ENCODE data around the gene CFAP119. TPM values are rescaled to one million over a fixed set of nuclear protein-coding genes. Genes with fewer than 3 reads are reported as not detected.

The CFAP119 gene
- total and polyA plus RNA-seq, 10 of the 15 experiments (the other 5 are each of a cell fraction or from before 2014, with no cell fraction given), result 2.2 to 9.4 (median 4.3) TPM

- Histone ChIP-seq H3K36me3 (ENCODE audit: control insufficient read depth in 2 of 2, insufficient read depth in 2 of 2, low read length in 1 of 2) (no peaks in the 10 kb centered on the region), H3K79me2 (ENCODE audit: control insufficient read depth, insufficient read depth, low read length) (no peaks in the 10 kb centered on the region), H3K4me3 (no peak overlapping the region), H3K9me3 (replicated peaks; ENCODE audit: control insufficient read depth, insufficient read depth, low read length) (no peaks in the 10 kb centered on the region), H3K4me1 (ENCODE audit: control insufficient read depth, insufficient read depth, low read length) (peaks cover 10% of the 10 kb centered on the region), H4K20me1 (ENCODE audit: control insufficient read depth, insufficient read depth) (no peaks in the 10 kb centered on the region), H3K4me2 (ENCODE audit: control insufficient read depth, insufficient read depth) (no peak overlapping the region), H3K9ac (ENCODE audit: control insufficient read depth, insufficient read depth, low read length) (no peak overlapping the region), H2AFZ (ENCODE audit: control insufficient read depth, low read depth, low read length) (no peak overlapping the region), H3K27me3 (replicated peaks in 1 of 2; ENCODE audit: control insufficient read depth in 2 of 2, insufficient read depth in 2 of 2, low read length in 1 of 2) (peaks cover 0 to 1% of the 10 kb centered on the region in 2 experiments; a peak in 1 of 4 replicates), H3K27ac (ENCODE audit: control insufficient read depth, insufficient read depth) (no peak overlapping the region)
- no TSS peak for BruUV-seq (replicated peaks)
- FAIRE-seq (no peak), DNase-seq (ENCODE audit: low read depth, low spot score) (no peak), ATAC-seq (no peak)
- no peak for TF ChIP-seq ZSCAN29 (IDR thresholded peaks at IDR 0.05)
- no peak for TF ChIP-seq SMC3 (IDR thresholded peaks at IDR 0.05; ENCODE audit: borderline replicate concordance, low read length)
- POLR2A ChIA-PET, result interaction anchor here (0.6 to 0.7 kb wide), 3 partner anchors 8 to 134 kb away, joined by 3 to 7 read pairs (median 4); no protein-coding TSS in a partner anchor
- intact Hi-C loops (cut with micrococcal nuclease; ENCODE audit: unreplicated experiment), result no loop called here
- CTCF ChIA-PET, result interaction anchor here (0.7 to 1.4 kb wide), 3 partner anchors 15 to 150 kb away, joined by 3 read pairs; no protein-coding TSS in a partner anchor
- in situ Hi-C loops (cut with MboI), result no loop called here
- SMC1A ChIA-PET (ENCODE audit: uncharacterized antibody, unreplicated experiment), result interaction anchor here (1.1 kb wide), 1 partner anchor 29 kb away, joined by 3 read pairs; no protein-coding TSS in a partner anchor
- RAD21 ChIA-PET (ENCODE audit: unreplicated experiment), result no interaction called here
- WGBS (ENCODE audit: insufficient coverage, insufficient replicate concordance, low lambda C conversion rate, missing lambda C conversion rate), result 53% methylated on average over 5 of the region's 5 CpGs
These were observed 46.3 kb upstream of the CFAP119 start for GRCh38 chr16:30808146-30808545.

GRCh38 chr16:30805370-30806169, 43.7 kb upstream of the CFAP119 start:
- ChIA-PET POLR2A (no interaction called here), SMC1A (ENCODE audit: uncharacterized antibody, unreplicated experiment) (interaction anchor here (1.8 kb wide), 1 partner anchor 9 kb away, joined by 4 read pairs; no protein-coding TSS in a partner anchor), CTCF (interaction anchor here (1.0 to 2.0 kb wide), 2 partner anchors 9 to 39 kb away, joined by 3 to 16 read pairs; no protein-coding TSS in a partner anchor), RAD21 (ENCODE audit: unreplicated experiment) (no interaction called here)
- intact Hi-C loops (cut with micrococcal nuclease; ENCODE audit: unreplicated experiment) (no loop called here), in situ Hi-C loops (cut with MboI) (no loop called here)
- Histone ChIP-seq H3K4me1 (ENCODE audit: control insufficient read depth, insufficient read depth, low read length) (peaks cover 10% of the 10 kb centered on the region), H4K20me1 (ENCODE audit: control insufficient read depth, insufficient read depth) (no peaks in the 10 kb centered on the region), H3K27me3 (replicated peaks in 1 of 2; ENCODE audit: control insufficient read depth in 2 of 2, insufficient read depth in 2 of 2, low read length in 1 of 2) (peaks cover 0 to 1% of the 10 kb centered on the region in 2 experiments; a peak in 1 of 4 replicates), H3K36me3 (ENCODE audit: control insufficient read depth in 2 of 2, insufficient read depth in 2 of 2, low read length in 1 of 2) (no peaks in the 10 kb centered on the region), H3K9me3 (replicated peaks; ENCODE audit: control insufficient read depth, insufficient read depth, low read length) (no peaks in the 10 kb centered on the region), H3K4me2 (ENCODE audit: control insufficient read depth, insufficient read depth) (peak overlapping the region; percentile 70), H3K9ac (ENCODE audit: control insufficient read depth, insufficient read depth, low read length) (peak overlapping the region; percentile 68), H3K4me3 (peak overlapping the region; percentile 58; the same call in 1 of the 2 replicates), H3K79me2 (ENCODE audit: control insufficient read depth, insufficient read depth, low read length) (no peaks in the 10 kb centered on the region), H3K27ac (ENCODE audit: control insufficient read depth, insufficient read depth) (no peak overlapping the region), H2AFZ (ENCODE audit: control insufficient read depth, low read depth, low read length) (peak overlapping the region; percentile 94)
- ATAC-seq (peak; percentile 73), FAIRE-seq (no peak), DNase-seq (ENCODE audit: low read depth, low spot score) (no peak)
- no TSS peak for BruUV-seq (replicated peaks)
- WGBS (ENCODE audit: insufficient coverage, insufficient replicate concordance, low lambda C conversion rate, missing lambda C conversion rate), result 6% methylated on average over 57 of the region's 62 CpGs
- TF ChIP-seq BCL3 (IDR thresholded peaks at IDR 0.05; ENCODE audit: borderline replicate concordance, insufficient read depth, low read depth, low read length, poor library complexity, severe bottlenecking) (no peak), NRF1 (conservative IDR thresholded peaks at IDR 0.05; ENCODE audit: low read depth, low read length) (no peak), ZNF592 (IDR thresholded peaks at IDR 0.05) (no peak)

Measured in GM12878 (cell line).